Activated naive CD4-positive, alpha-beta T cell (primary cell): ENCODE data around the gene IGSF6.

Experiments
- DNase-seq, 4 experiments: peaks; one replicate each; lab custom pipeline; 2025; lab: John Stamatoyannopoulos, UW

IGSF6 gene

GRCh38 chr16:21600031-21600773, 52.2 kb downstream of the IGSF6 start:
- DNase-seq = peak in 1 of 4 experiments; percentile 37

- DNase-seq = peak; percentile 83 to 95 (median 87)
These were observed 53.0 kb downstream of the IGSF6 start, which contains the start of gene METTL9 for GRCh38 chr16:21599122-21600030. METTL9 (plus strand) TSS chr16:21599577; CDS start chr16:21599734, 157 bp downstream.

- DNase-seq = peak in 3 of 4 experiments; percentile 23 to 49 (median 38)
These were observed 53.7 kb downstream of the IGSF6 start for GRCh38 chr16:21598701-21599121.

- DNase-seq = no peak
These were observed 54.2 kb downstream of the IGSF6 start for GRCh38 chr16:21598206-21598605.

- no peak for DNase-seq
These were observed 54.8 kb downstream of the IGSF6 start for GRCh38 chr16:21597561-21598030.

- no peak for DNase-seq
These were observed 58.7 kb downstream of the IGSF6 start for GRCh38 chr16:21593530-21594289.

GRCh38 chr16:21592191-21592590, 60.2 kb downstream of the IGSF6 start:
- DNase-seq = no peak

GRCh38 chr16:21590796-21591195, 61.6 kb downstream of the IGSF6 start:
- no peak for DNase-seq

- no peak for DNase-seq
These were observed 62.1 kb downstream of the IGSF6 start for GRCh38 chr16:21590287-21590686.

- DNase-seq = no peak
These were observed 62.9 kb downstream of the IGSF6 start for GRCh38 chr16:21589551-21589950.
